Measurements from ENCODE around the gene C6orf141.
"Not testable (repeated sequence)": the region's sequence is repeated elsewhere in the genome, so short reads cannot be mapped to it uniquely, and the experiment has no call there.

The C6orf141 gene

DNA sequence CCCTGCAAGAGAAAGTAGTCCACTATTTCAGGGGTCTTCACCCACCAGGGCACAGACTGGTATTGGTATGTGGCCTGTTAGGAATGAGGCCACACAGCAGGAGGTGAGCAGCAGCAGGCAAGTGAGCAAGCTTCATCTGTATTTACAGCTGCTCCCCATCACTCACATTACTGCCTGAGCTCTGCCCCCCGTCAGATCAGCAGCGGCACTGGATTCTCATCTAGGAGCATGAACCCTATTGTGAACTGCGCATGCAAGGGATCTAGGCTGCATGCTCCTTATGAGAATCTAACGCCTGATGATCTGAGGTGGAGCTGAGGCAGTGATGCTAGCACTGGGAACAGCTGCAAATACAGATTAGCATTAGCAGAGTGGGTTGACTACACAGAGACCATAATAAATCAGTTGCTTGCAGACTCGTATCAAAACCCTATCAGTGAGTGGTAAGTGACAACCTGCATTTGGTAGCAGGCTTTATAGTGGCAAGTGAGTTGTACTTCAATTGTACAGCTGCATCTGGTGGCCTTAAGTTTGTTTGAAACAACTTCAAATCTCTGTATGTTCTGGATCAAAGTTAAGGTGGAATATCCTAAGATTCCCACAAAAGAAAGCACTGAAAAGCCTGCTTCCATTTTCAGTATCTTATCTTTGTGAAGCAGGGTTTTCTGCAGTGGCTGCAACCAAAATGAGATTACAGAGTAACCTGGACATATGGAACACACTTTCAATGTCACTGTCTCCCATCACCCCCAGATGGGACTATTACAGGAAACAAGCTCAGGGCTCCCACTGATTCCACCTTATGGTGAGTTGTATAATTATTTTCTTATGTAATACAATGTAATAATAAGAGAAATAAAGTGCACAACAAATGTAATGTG is 12.8 kb downstream of the C6orf141 start:
- H3K9me3 ChIP-seq (replicated peaks in 1 of 11), result 0 out of 22 replicates have a peak, but pooled peaks cover 0 to 5% (median 0%) of the 10 kb centered on the region in 11 experiments
- H4K20me1 ChIP-seq, result no peaks in the 10 kb centered on the region
- H3K27me3 ChIP-seq, result no peaks in the 10 kb centered on the region
- no peak overlapping the region for H3K4me3 ChIP-seq
- no peak for TF ChIP-seq Cebpa-rat (IDR thresholded peaks at IDR 0.05)
- no peak overlapping the region for H3K4me2 ChIP-seq
- H3K4me1 ChIP-seq, result no peaks in the 10 kb centered on the region
- H3K27ac ChIP-seq, result no peak overlapping the region
- no peaks in the 10 kb centered on the region for H3K36me3 ChIP-seq
- H3K9ac ChIP-seq, result no peak overlapping the region

DNA sequence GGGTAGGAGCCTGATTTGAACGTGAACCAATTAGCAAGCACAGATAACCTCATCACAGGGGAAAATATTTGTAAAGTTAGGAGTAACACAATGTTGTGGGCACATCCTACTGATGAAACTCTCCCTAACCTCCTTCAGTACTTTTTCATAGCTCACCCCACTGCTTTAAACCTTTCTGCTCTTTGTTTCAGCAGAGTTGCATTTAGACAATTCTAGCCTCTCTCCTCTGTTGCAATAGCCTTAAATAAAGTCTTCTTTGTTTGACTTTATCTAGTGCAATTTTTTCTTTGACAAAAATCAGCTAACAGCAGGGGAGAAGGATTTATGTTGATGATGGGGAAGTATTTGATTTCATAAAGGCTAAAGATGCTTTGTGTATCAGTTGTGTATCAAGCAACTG is 14.1 kb downstream of the C6orf141 start:
- Histone ChIP-seq H3K9me3 (replicated peaks in 1 of 11) (0 out of 22 replicates have a peak, but pooled peaks cover 0 to 5% (median 0%) of the 10 kb centered on the region in 11 experiments), H3K4me1 (no peaks in the 10 kb centered on the region), H3K36me3 (no peaks in the 10 kb centered on the region), H3K27me3 (no peaks in the 10 kb centered on the region), H3K4me2 (no peak overlapping the region), H3K9ac (no peak overlapping the region), H3K4me3 (no peak overlapping the region), H3K27ac (no peak overlapping the region), H4K20me1 (no peaks in the 10 kb centered on the region)
- TF ChIP-seq Cebpa-rat (IDR thresholded peaks at IDR 0.05), result no peak

DNA sequence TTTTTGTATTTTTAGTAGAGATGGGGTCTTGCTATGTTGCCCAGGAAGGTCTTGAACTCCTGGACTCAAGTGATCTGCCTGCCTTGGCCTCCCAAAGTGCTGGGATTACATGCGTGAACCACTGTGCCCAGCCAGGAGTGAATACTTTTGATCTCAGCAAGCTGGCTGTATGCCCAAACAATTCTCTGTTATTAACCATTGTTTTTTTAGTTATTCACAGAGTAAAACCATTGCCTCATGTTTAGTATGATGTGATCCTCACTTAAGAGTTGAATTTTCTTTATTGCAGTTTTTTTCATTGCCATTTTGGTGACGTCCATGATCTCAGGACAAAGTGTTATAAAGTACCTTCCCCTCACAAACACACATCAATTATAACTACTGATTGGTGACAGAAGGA is 14.8 kb downstream of the C6orf141 start:
- no peak overlapping the region for H3K27ac ChIP-seq
- no peaks in the 10 kb centered on the region for H3K27me3 ChIP-seq
- H3K9ac ChIP-seq, result no peak overlapping the region
- TF ChIP-seq Cebpa-rat (IDR thresholded peaks at IDR 0.05), result no peak
- no peak overlapping the region for H3K4me2 ChIP-seq
- H3K9me3 ChIP-seq (replicated peaks in 1 of 11), result 0 out of 22 replicates have a peak, but pooled peaks cover 0 to 5% (median 0%) of the 10 kb centered on the region in 11 experiments
- H3K36me3 ChIP-seq, result no peaks in the 10 kb centered on the region
- no peaks in the 10 kb centered on the region for H4K20me1 ChIP-seq
- H3K4me1 ChIP-seq, result no peaks in the 10 kb centered on the region
- no peak overlapping the region for H3K4me3 ChIP-seq

DNA sequence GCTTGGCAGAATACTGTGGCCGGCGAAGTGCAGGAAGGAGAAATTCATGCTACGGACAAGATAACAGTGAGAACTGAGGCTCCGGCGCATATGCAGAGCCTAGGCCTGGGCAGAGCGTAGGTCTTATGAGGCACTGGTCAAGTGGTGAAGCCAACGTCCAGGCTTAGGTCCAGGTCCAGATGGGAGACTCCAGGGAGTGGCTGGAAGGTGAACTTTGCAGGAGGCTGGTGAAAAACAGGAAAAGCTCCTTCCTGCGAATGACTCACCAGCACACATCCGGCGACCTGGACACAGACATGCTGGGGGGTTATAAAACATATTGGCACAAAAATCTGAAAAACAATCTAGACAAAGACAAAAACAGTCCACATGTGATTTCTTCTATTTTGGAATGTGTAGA is 15.4 kb downstream of the C6orf141 start:
- Histone ChIP-seq H3K27ac (no peak overlapping the region), H4K20me1 (no peaks in the 10 kb centered on the region), H3K9ac (no peak overlapping the region), H3K36me3 (no peaks in the 10 kb centered on the region), H3K4me2 (no peak overlapping the region), H3K9me3 (replicated peaks in 1 of 11) (0 out of 22 replicates have a peak, but pooled peaks cover 0 to 5% (median 0%) of the 10 kb centered on the region in 11 experiments), H3K27me3 (no peaks in the 10 kb centered on the region), H3K4me3 (no peak overlapping the region), H3K4me1 (no peaks in the 10 kb centered on the region)
- TF ChIP-seq Cebpa-rat (IDR thresholded peaks at IDR 0.05), result no peak

DNA sequence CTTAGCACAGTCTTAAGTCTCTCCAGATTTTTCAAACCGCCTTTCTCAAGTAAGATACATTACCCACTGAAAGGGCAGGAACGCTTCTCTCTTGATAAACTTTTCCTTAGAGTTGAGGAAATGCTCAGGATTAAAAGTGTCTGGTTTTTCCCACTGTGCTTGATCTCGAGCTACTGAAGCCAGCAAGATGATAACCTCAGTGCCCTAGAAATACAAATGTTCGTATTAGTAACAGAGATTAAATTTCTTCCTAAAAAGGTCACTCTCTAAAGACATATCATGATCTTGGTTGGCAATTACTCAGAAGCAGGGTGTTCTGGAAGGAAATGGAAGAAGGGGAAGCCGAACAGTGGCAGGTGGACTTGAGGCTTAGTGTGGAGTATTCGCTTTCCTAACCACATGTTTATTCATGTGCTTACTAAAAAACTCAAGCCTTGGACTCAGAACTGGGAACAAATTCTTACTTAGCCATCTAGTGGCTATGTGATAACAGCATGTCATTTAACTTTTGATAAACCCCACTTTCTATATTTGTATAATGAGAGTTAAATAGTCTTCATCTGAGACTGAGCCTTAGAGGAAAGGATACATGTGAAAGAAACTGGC is 20.1 kb downstream of the C6orf141 start:
- H3K4me1 ChIP-seq, result no peaks in the 10 kb centered on the region
- H3K4me3 ChIP-seq, result no peak overlapping the region
- H3K27me3 ChIP-seq, result no peaks in the 10 kb centered on the region
- H3K9me3 ChIP-seq (replicated peaks in 1 of 11), result no peaks in the 10 kb centered on the region
- no peak overlapping the region for H3K4me2 ChIP-seq
- no peaks in the 10 kb centered on the region for H3K36me3 ChIP-seq
- TF ChIP-seq Cebpa-rat (IDR thresholded peaks at IDR 0.05), result no peak
- no peak overlapping the region for H3K27ac ChIP-seq
- H3K9ac ChIP-seq, result no peak overlapping the region
- no peaks in the 10 kb centered on the region for H4K20me1 ChIP-seq

DNA sequence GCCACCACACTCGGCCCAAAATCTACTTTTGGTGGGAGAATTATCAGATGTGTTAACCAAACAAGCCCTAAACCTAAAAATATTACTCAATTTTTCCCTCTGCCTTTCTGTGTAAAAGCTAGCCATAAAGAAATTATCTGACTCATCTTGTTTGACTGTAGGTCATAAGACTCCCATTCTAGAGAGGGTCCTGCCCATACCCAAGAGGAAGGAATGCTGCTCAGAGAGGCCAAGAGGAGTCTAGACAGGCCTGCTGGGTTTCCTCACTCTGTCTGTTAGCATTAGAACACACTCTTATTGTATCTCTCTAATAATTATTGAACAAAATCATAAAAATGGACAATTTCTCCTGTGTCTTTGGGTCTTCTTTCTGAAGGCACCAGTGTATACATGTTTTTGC is 26.1 kb downstream of the C6orf141 start:
- Histone ChIP-seq H3K9me3 (replicated peaks in 1 of 11) (peaks cover 0 to 10% (median 0%) of the 10 kb centered on the region in 11 experiments; a peak in 5 of 22 replicates), H3K27ac (no peak overlapping the region), H3K27me3 (no peaks in the 10 kb centered on the region), H4K20me1 (no peaks in the 10 kb centered on the region), H3K4me1 (no peaks in the 10 kb centered on the region), H3K36me3 (no peaks in the 10 kb centered on the region), H3K4me3 (no peak overlapping the region), H3K9ac (no peak overlapping the region), H3K4me2 (no peak overlapping the region)
- no peak for TF ChIP-seq Cebpa-rat (IDR thresholded peaks at IDR 0.05)

DNA sequence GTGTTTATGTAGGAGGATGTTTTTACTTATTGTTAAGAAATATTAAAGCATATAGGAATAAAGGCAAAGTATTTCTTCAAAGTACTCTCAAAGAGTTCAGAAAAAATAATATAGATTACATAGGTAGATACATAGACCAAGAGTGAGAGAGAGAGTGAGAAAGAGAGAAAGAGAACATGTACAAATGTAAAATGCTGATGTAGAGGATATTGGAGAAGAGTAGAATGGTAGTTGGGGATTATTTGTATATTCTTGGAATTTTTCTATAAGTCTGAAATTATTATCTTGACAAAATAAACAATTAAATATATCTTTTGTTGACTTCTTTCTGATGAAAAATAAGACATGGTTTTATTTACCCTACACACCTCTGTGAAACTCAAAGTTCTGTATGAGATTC is 29.2 kb downstream of the C6orf141 start:
- no peak overlapping the region for H3K4me3 ChIP-seq
- H3K4me1 ChIP-seq, result no peaks in the 10 kb centered on the region
- no peaks in the 10 kb centered on the region for H3K27me3 ChIP-seq
- no peak overlapping the region for H3K27ac ChIP-seq
- no peaks in the 10 kb centered on the region for H3K36me3 ChIP-seq
- peaks cover 0 to 10% (median 0%) of the 10 kb centered on the region in 11 experiments; a peak in 5 of 22 replicates for H3K9me3 ChIP-seq (replicated peaks in 1 of 11)
- no peak overlapping the region for H3K4me2 ChIP-seq
- no peak overlapping the region for H3K9ac ChIP-seq
- no peak for TF ChIP-seq Cebpa-rat (IDR thresholded peaks at IDR 0.05)
- H4K20me1 ChIP-seq, result no peaks in the 10 kb centered on the region

DNA sequence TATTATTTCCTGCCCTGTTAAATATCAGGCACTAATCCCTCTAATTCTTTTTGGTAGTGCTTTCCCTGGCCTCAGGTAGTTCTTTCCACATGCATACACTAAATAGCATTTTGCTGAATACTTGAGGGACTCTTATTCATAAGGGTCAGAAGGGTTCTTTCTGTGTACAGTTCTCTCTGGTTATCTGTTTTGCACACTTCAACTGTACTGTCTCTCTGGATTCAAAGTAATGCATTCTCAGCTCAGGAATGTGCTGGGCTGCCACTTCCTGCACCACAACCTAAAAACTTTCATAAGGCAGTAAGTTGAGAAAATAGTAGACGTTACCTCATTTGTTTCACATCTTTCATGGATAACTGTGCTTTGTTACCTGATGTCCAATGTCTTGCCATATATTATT is 32.1 kb downstream of the C6orf141 start:
- no peak for TF ChIP-seq Cebpa-rat (IDR thresholded peaks at IDR 0.05)
- Histone ChIP-seq H3K4me3 (no peak overlapping the region), H3K27ac (no peak overlapping the region), H3K27me3 (no peaks in the 10 kb centered on the region), H3K9ac (no peak overlapping the region), H3K9me3 (replicated peaks in 1 of 11) (peaks cover 0 to 10% (median 0%) of the 10 kb centered on the region in 11 experiments; a peak in 5 of 22 replicates), H4K20me1 (no peaks in the 10 kb centered on the region), H3K4me2 (no peak overlapping the region), H3K4me1 (no peaks in the 10 kb centered on the region), H3K36me3 (no peaks in the 10 kb centered on the region)

DNA sequence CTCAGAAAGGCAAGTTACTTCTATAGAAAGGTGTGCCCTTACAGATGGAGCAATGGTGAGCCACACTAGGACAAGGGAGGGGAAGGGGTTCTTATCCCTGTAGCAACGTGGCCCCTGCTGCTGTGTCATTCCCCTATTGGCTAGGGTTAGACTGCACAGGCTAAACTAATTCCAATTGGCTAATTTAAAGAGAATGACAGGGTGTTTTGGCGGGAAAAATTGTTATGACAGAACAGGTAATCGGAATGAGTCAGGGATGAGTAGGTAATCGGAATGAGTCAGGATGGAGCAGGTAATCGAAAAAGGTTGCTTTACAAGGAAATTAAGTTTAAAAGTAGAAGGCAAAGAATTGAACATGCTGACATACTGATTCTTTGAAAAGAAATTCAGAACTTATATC is 36.8 kb downstream of the C6orf141 start:
- H3K36me3 ChIP-seq; H3K4me2 ChIP-seq; H3K27ac ChIP-seq; H3K9ac ChIP-seq; H3K27me3 ChIP-seq; H3K9me3 ChIP-seq (replicated peaks in 1 of 11); H3K4me3 ChIP-seq; H4K20me1 ChIP-seq; H3K4me1 ChIP-seq: not testable (repeated sequence)

Measured in BLaER1 treated with 17β-estradiol and CSF1 and Interleukin-3, amounts not matched to agents 10 nM and 100 nM (cell line).